Peyer's patch (tissue), 4 donors: ENCODE measurements around the gene NEK6.

ENCODE experiments used
- CTCF ChIP-seq, 6 experiments: fragments of 450-650 bp in 4 of 6; fragments of 200-600 bp in 2 of 6; sonication (generic) in 1 of 6; IDR thresholded peaks; one replicate each; pipeline ENCODE4 v1.5.1; 2017 to 2019; ENCODE audit warnings: antibody characterized with exemption in 6 of 6, mild to moderate bottlenecking in 3 of 6, moderate library complexity in 1 of 6
- POLR2A ChIP-seq, 2 donors: fragments of 450-650 bp; IDR thresholded peaks; one replicate each; pipeline ENCODE4 v1.5.1; 2017; ENCODE audit warnings: antibody characterized with exemption in 2 of 2, mild to moderate bottlenecking in 2 of 2, moderate library complexity in 2 of 2

GRCh38 chr9:124251605-124252378 is 6.0 kb upstream of the NEK6 start:
- TF ChIP-seq POLR2A (IDR thresholded peaks at IDR 0.05) (no peak), CTCF (IDR thresholded peaks at IDR 0.05) (peak in 2 of 6 experiments; percentile 8 to 18)
